Muscle of back (tissue), 11 donors: ENCODE results near the gene CCDC92. TPM values are rescaled to one million over a fixed set of nuclear protein-coding genes. Genes with fewer than 3 reads are reported as not detected.
"Not testable (repeated sequence)": the region's sequence is repeated elsewhere in the genome, so short reads cannot be mapped to it uniquely, and the experiment has no call there.

Experiments used
- DNase-seq, 3 donors: peaks; one replicate each; pipeline versions ENCODE4 v3.0.0 to v3.0.0-alpha.2; 2013
- polyA plus RNA-seq, 10 donors: library from polyadenylated mRNA; unstranded; fragments of 120-200 nt; gene quantifications; one replicate each; pipeline ENCODE4 v1.2.1, GENCODE V29; 2013; ENCODE audit not compliant: insufficient read length in 10 of 10

CCDC92 gene
- polyA plus RNA-seq, 10 donors = 22.5 to 30.0 (median 27.6) TPM

DNA sequence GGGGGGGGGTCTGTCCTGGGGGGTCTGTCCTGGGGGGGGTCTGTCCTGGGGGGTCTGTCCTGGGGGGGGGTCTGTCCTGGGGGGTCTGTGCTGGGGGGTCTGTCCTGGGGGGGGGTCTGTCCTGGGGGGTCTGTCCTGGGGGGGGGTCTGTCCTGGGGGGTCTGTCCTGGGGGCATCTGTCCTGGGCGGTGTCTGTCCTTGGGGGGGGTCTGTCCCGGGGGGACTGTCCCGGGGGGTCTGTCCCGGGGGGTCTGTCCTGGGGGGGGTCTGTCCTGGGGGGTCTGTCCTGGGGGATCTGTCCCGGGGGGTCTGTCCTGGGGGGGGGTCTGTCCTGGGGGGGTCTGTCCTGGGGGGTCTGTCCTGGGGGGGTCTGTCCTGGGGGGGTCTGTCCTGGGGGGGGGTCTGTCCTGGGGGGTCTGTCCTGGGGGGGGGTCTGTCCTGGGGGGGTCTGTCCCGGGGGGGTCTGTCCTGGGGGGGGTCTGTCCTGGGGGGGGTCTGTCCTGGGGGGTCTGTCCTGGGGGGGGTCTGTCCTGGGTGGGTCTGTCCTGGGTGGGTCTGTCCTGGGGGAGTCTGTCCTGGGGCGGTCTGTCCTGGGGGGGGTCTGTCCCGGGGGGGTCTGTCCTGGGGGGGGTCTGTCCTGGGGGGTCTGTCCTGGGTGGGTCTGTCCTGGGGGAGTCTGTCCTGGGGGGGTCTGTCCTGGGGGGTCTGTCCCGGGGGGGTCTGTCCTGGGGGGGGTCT lies 60.8 kb downstream of the CCDC92 start:
- DNase-seq = not testable (repeated sequence)

- DNase-seq = peak in 1 of 3 donors; percentile 52
These were observed 61.9 kb downstream of the CCDC92 start for GRCh38 chr12:123910761-123911193.

- peak in 1 of 3 donors; percentile 33 for DNase-seq
These were observed 62.6 kb downstream of the CCDC92 start for GRCh38 chr12:123910057-123910456.

GRCh38 chr12:123908884-123909725 lies 63.5 kb downstream of the CCDC92 start:
- DNase-seq = peak in 2 of 3 donors; percentile 26 to 56

DNA sequence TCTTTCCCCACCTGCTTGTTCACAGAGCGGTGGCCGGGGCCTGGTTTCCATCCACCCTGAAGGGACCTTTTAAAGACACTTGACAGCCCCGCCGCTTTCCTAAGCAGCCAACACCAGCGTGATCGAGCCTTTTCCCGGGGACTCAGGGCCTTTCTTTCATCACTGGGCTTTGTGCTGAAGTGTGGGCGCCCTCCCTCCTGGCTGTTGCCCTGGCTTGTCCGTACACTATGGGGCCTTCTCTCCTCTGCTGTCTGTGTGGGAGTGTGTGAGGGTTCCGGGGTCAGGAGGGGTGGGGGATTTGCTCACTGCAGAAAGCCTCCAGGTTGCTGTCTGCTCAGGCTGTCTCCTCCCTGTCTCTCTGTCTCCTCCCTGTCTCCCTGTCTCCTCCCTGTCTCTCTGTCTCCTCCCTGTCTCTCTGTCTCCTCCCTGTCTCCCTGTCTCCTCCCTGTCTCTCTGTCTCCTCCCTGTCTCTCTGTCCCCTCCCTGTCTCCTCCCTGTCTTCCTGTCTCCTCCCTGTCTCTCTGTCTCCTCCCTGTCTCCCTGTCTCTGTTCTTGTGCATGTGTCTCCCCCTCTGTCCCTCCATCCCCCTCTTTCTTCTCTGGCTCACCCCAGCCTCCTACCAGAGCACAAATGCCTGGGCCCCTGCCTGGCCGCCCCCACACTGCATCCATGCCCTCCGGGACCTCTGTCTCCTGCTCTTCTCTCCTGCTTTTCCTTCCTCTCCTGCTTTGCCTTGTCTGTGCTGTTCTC lies 64.7 kb downstream of the CCDC92 start:
- peak in 1 of 3 donors; percentile 61 for DNase-seq

- no peak for DNase-seq
These were observed 65.8 kb downstream of the CCDC92 start for GRCh38 chr12:123906711-123907420.

GRCh38 chr12:123905319-123905925 lies 67.2 kb downstream of the CCDC92 start:
- peak; percentile 44 to 64 (median 63) for DNase-seq

- no peak for DNase-seq
These were observed 69.1 kb downstream of the CCDC92 start for GRCh38 chr12:123903301-123904065.

DNA sequence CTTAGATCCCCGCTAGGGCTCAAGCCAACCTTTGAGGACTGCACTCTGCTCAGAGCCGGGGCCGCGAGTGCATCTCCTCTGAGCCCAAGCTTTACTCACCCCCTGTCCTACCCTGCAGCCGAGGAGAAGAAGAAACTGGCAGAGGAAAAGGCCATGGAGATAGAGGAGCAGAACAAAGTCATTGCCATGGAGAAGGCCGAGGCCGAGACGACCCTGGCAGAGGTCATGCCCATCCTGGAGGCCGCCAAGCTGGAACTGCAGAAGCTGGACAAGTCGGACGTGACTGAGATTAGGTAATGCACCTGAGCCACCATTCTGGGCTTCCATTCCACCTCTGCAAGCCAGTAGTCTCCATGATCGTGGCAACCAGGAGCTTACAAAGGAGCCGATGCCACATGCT lies 69.8 kb downstream of the CCDC92 start:
- no peak for DNase-seq

DNA sequence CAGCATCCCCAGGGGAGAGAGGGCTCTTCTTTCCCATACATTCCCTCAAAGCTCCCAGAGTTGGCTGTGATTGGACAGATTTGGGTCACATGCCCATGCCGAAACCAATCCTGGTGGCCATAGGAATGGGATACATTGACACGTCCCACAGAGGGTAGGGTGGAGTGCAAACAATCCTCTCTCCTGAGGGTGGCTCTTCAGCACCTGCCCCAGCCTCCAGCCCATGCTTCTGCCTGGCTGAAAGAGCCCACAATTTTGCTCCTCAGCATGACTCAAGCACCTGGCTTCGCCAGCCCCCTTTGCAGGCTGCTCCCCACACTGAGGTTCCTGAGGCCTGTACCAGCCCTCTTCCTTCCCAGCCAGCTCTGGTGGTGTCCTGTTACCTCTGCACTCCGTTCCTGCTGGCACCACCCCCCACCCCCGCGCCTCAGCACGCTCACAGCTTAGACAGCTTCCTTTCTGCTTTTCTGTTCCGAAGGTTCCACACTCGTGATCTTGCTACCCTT lies 71.7 kb downstream of the CCDC92 start:
- DNase-seq = peak in 1 of 3 donors; percentile 22

DNA sequence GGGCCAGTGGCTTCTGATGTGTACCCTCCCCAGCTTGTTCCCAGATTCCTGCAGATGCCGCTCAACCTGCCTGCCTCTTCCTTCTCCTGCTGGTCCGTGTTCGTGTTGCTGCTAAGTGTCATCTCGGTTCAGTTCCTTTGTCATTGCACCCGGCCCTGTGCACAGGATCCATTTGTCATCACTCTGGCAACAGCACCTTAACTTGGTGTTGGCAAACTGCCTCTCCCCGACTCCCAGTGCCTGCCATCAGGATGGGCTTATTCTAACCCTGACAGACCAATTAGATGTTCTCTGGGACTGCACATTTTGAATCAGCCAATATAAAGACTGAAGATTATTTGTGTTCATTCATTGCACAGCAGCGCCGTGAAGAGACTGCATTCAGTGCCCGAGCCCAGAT lies 73.3 kb downstream of the CCDC92 start:
- DNase-seq = no peak

GRCh38 chr12:123898673-123899072 lies 74.0 kb downstream of the CCDC92 start:
- no peak for DNase-seq

DNA sequence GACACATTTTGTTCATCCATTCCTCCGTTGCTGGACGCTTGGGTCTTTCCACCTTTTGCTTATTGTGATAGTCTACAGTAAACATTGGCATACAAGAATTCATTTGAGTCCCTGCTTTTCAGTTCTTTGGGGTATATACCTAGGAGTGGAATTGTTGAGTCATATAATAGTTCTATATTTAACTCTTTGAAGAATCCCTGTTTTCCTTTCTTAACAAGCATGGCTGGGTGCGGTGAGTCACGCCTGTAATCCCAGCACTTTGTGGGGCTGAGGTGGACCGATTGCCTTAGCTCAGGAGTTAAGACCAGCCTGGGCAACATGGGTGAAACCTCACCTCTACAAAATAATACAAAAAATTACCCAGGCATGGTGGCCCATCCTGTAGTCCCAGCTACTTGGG lies 75.4 kb downstream of the CCDC92 start:
- DNase-seq = peak in 1 of 3 donors; percentile 63

DNA sequence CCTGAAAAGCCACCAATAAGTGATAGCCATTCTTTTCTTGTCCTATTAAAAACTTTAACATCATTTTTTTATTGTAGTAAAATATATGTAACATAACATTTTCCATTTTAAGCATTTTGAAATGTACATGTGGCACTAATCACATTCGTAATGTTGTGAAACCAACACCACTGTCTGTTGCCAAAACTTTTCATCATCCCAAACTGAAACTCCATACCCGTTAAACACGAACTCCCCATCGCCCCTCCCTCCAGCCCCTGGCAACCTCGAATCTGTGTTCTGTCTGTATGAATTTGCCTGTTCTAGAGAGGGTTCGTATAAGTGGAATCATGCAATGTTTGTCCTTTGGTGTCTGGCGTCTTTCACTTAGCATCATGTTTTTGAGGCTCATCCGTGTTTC lies 75.9 kb downstream of the CCDC92 start:
- peak; percentile 29 to 71 (median 62) for DNase-seq

DNA sequence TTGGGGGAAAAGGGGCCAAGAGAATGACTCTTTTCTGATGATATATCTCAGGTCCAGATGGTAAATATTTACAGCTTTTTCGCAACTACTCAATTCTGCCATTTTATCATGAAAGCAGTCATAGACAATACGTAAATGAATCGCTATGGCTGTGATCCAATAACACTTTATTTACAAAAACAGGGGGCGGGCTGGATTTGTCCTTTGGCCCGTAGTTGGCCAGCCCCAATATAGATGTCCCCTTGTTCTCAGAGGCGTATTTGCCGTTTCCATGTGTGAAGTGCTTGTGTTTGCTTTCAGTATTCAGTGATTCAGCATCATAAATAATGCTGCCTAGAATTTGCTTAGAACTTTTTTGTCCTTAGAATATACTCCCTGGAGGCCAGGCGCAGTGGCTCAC lies 77.2 kb downstream of the CCDC92 start:
- no peak for DNase-seq

- DNase-seq = no peak
These were observed 77.7 kb downstream of the CCDC92 start for GRCh38 chr12:123894823-123895345.

DNA sequence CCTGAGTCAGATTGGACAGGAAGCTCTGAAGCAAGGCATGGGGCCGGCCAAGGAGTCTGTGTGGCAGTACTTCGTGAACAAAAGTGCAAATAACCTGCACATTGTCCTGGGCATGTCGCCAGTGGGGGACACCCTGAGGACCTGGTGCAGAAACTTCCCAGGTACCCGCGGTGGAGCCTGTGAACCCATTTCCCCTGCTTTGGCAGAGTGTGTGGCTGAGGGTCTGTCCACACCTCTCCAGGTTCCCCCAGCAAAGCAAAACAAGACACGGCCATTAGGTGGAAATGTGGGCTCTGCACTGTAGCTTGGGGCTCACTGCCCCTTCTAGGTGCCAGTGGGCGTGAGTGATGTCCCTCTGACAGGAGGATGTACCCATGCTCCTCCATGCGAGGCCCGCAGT lies 79.4 kb downstream of the CCDC92 start:
- no peak for DNase-seq

GRCh38 chr12:123892853-123893252 lies 79.8 kb downstream of the CCDC92 start:
- DNase-seq = no peak

- no peak for DNase-seq
These were observed 80.5 kb downstream of the CCDC92 start for GRCh38 chr12:123892180-123892559.
